SJSA1 (cell line): ENCODE data around the gene MACROH2A1. TPM values are rescaled to one million over a fixed set of nuclear protein-coding genes. Genes with fewer than 3 reads are reported as not detected.
A peak's percentile ranks its signal among the peaks of the same experiment; 100 is the strongest.

Source experiments
- DNase-seq, 2 experiments: peaks; one replicate each; pipeline ENCODE4 v3.0.0-alpha.2; 2015 to 2020; ENCODE audit warnings: low spot score in 2 of 2, low read depth in 1 of 2
- H3K27ac ChIP-seq: fragments of 250-450 bp; sonication (Bioruptor Pico); 2 replicates; pipeline ENCODE4 v1.5.1; 2020; ENCODE audit warnings: mild to moderate bottlenecking, moderate library complexity
- H3K27me3 ChIP-seq: fragments of 250-450 bp; sonication (Bioruptor Pico); replicated peaks from 2 replicates; pipeline ENCODE4 v1.5.1; 2020; ENCODE audit warnings: mild to moderate bottlenecking, moderate library complexity
- H3K36me3 ChIP-seq: fragments of 250-450 bp; sonication (Bioruptor Pico); 2 replicates; pipeline ENCODE4 v1.5.1; 2020; ENCODE audit warnings: mild to moderate bottlenecking
- H3K4me1 ChIP-seq: fragments of 250-450 bp; sonication (Bioruptor Pico); replicated peaks from 2 replicates; pipeline ENCODE4 v1.6.1; 2021; ENCODE audit warnings: mild to moderate bottlenecking
- H3K4me3 ChIP-seq: fragments of 250-450 bp; sonication (Bioruptor Pico); 2 replicates; pipeline ENCODE4 v1.5.1; 2020; ENCODE audit warnings: mild to moderate bottlenecking
- H3K9me3 ChIP-seq: fragments of 250-450 bp; sonication (Bioruptor Pico); replicated peaks from 2 replicates; pipeline ENCODE4 v1.5.1; 2020; ENCODE audit warnings: mild to moderate bottlenecking
- total RNA-seq: library from RNA; depleted of rRNA; stranded (reverse); fragments of >200 nt; shearing (Covaris generic); gene quantifications from 2 replicates; pipeline ENCODE4 v1.2.3, GENCODE V29; 2014

MACROH2A1 gene
- total RNA-seq, 1 experiment from 2014 or later = 337 TPM

GRCh38 chr5:135319928-135320606, 79.0 kb downstream of the MACROH2A1 start:
- H3K36me3 ChIP-seq = no peaks in the 10 kb centered on the region
- DNase-seq = peak in 1 of 2 experiments; percentile 45
- H3K27ac ChIP-seq = no peak overlapping the region
- H3K9me3 ChIP-seq = no peaks in the 10 kb centered on the region
- H3K27me3 ChIP-seq = 0 out of 2 replicates have a peak, but pooled peaks cover 3% of the 10 kb centered on the region
- no peaks in the 10 kb centered on the region for H3K4me1 ChIP-seq
- no peak overlapping the region for H3K4me3 ChIP-seq

- H3K4me3 ChIP-seq = no peak overlapping the region
- H3K4me1 ChIP-seq = no peaks in the 10 kb centered on the region
- peak in 1 of 2 experiments; percentile 38 for DNase-seq
- no peaks in the 10 kb centered on the region for H3K36me3 ChIP-seq
- H3K9me3 ChIP-seq = no peaks in the 10 kb centered on the region
- no peak overlapping the region for H3K27ac ChIP-seq
- 0 out of 2 replicates have a peak, but pooled peaks cover 3% of the 10 kb centered on the region for H3K27me3 ChIP-seq
Measured at GRCh38 chr5:135319458-135319857, 79.6 kb downstream of the MACROH2A1 start.

GRCh38 chr5:135318924-135319323, 80.1 kb downstream of the MACROH2A1 start:
- Histone ChIP-seq H3K4me1 (no peaks in the 10 kb centered on the region), H3K36me3 (no peaks in the 10 kb centered on the region), H3K9me3 (no peaks in the 10 kb centered on the region), H3K4me3 (no peak overlapping the region), H3K27me3 (0 out of 2 replicates have a peak, but pooled peaks cover 3% of the 10 kb centered on the region), H3K27ac (no peak overlapping the region)
- peak in 1 of 2 experiments; percentile 39 for DNase-seq

DNA sequence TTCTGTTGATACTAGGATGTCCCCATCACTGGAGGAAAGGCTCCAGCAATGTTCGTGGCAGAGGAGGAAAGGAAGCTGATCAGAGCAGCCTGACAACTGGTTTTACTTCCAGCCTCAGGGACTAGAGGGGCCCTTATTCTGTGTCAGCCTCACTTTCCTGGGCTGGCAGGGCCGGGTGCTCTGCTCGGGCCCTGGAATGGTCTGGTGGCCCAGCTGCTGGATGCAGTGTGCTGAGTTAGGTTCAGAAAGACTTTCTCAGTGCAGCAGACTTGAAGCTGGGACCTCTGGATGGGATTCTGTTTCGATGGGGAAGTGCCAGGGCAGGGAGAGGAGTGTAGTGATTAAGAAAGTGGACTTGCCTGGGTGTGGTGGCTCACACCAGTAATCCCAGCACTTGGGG, 81.0 kb downstream of the MACROH2A1 start:
- 0 out of 2 replicates have a peak, but pooled peaks cover 3% of the 10 kb centered on the region for H3K27me3 ChIP-seq
- no peaks in the 10 kb centered on the region for H3K36me3 ChIP-seq
- H3K4me1 ChIP-seq = no peaks in the 10 kb centered on the region
- no peaks in the 10 kb centered on the region for H3K9me3 ChIP-seq
- H3K4me3 ChIP-seq = no peak overlapping the region
- peak in 1 of 2 experiments; percentile 34 for DNase-seq
- H3K27ac ChIP-seq = no peak overlapping the region

DNA sequence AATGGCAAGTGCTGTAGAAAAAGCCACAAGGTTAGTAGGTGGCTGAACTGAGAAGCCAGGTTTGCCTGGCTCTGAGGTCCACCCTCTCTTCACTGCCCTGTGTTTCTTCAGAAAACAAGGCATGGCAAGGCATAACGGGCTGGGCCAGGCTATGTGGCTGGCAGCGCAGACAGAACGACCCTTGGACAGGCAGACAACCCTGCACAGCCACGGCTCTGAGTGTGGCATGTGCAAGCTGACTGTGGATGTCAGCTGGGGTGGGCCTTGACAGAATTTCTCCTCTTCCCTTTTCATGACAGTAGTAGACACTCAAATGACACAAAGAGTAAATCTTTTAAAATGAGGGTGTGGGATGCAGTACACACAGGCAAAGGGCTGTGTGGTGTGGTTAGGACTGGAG, 81.7 kb downstream of the MACROH2A1 start:
- H3K27ac ChIP-seq = no peak overlapping the region

DNA sequence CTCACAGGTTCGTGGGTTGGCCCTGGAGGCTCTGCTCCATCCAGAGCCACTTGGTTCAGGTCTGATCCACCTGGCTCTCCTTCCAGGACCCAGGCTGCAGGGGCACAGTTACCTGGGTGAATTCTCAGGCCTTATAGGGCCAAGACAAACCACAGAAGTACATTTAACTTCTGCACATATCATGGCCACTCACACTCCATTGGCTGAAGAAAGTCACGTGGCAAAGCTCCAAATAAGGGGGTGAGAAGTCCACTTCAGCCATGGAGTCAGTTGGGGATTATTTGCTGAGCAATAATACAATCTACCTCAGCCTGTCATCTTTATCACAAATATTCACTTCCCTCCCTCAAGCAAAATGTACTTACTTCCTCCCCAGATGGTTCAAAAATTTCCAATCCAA, 83.6 kb downstream of the MACROH2A1 start:
- Histone ChIP-seq H3K9me3 (no peaks in the 10 kb centered on the region), H3K4me1 (peaks cover 5% of the 10 kb centered on the region), H3K4me3 (no peak overlapping the region), H3K36me3 (no peaks in the 10 kb centered on the region), H3K27me3 (no peaks in the 10 kb centered on the region), H3K27ac (no peak overlapping the region)
- peak in 1 of 2 experiments; percentile 35 for DNase-seq

More for the DNA sequence above, 81.7 kb downstream of the MACROH2A1 start:
- DNase-seq = peak in 1 of 2 experiments; percentile 26
- no peaks in the 10 kb centered on the region for H3K36me3 ChIP-seq
- H3K4me3 ChIP-seq = no peak overlapping the region
- H3K4me1 ChIP-seq = no peaks in the 10 kb centered on the region
- H3K9me3 ChIP-seq = no peaks in the 10 kb centered on the region
- no peaks in the 10 kb centered on the region for H3K27me3 ChIP-seq

DNA sequence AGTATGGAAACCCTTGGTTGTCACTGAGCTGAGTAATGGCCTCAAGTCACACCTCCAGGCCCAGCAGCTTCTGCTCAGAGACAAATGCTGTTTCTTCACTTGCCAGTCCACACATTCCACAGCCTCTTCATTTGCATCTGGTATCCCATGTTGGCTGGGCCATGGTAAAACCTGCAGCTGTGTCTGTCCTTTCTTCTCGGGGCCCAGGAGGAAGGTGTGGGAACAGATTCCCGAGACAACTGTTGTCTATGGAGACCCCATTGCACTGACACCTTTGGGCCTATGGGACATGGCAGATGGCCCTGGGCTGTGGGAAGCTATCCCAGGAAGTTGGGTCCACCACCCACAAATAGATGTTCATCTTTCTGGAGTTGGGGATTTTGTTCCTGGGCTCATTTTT, 85.1 kb downstream of the MACROH2A1 start:
- Histone ChIP-seq H3K9me3 (no peaks in the 10 kb centered on the region), H3K4me1 (peaks cover 19% of the 10 kb centered on the region), H3K27me3 (no peaks in the 10 kb centered on the region), H3K36me3 (no peaks in the 10 kb centered on the region), H3K4me3 (no peak overlapping the region), H3K27ac (no peak overlapping the region)
- peak in 1 of 2 experiments; percentile 33 for DNase-seq

GRCh38 chr5:135313405-135313804, 85.6 kb downstream of the MACROH2A1 start:
- DNase-seq = peak in 1 of 2 experiments; percentile 34
- H3K4me1 ChIP-seq = peaks cover 25% of the 10 kb centered on the region
- H3K36me3 ChIP-seq = no peaks in the 10 kb centered on the region
- no peak overlapping the region for H3K4me3 ChIP-seq
- H3K27ac ChIP-seq = no peak overlapping the region
- no peaks in the 10 kb centered on the region for H3K9me3 ChIP-seq
- H3K27me3 ChIP-seq = no peaks in the 10 kb centered on the region

DNA sequence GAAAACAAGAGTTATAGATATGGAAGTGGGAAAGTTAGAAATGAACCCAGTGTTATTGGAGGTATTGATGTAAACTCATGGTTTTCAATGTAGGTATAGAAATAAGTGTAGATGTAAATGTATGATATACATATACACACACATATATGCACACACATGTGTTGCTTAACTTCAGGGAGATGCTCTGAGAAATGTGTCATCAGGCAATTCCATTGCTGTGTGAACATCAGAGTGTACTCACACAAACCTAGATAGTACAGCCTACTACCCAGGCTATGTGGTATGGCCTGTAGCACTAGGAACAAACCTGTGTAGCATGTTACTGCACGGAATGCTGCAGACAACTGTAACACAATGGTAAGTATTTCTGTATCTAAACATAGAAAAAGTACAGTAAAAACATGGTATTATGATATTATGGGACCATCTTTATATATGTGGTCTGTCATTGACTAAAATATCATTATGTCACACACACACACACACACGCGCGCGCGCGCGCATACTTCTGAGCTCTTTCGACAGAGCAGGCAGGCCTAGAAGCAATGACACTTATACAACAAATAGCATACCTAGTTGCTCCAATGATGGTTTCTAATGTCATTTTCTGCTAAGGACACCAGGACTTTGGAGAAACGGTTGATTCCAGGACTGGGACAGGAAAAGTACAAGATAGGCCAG, 86.6 kb downstream of the MACROH2A1 start:
- no peak for DNase-seq
- H3K4me3 ChIP-seq = no peak overlapping the region
- no peaks in the 10 kb centered on the region for H3K27me3 ChIP-seq
- peaks cover 29% of the 10 kb centered on the region for H3K4me1 ChIP-seq
- H3K36me3 ChIP-seq = no peaks in the 10 kb centered on the region
- H3K9me3 ChIP-seq = no peaks in the 10 kb centered on the region
- no peak overlapping the region for H3K27ac ChIP-seq

DNA sequence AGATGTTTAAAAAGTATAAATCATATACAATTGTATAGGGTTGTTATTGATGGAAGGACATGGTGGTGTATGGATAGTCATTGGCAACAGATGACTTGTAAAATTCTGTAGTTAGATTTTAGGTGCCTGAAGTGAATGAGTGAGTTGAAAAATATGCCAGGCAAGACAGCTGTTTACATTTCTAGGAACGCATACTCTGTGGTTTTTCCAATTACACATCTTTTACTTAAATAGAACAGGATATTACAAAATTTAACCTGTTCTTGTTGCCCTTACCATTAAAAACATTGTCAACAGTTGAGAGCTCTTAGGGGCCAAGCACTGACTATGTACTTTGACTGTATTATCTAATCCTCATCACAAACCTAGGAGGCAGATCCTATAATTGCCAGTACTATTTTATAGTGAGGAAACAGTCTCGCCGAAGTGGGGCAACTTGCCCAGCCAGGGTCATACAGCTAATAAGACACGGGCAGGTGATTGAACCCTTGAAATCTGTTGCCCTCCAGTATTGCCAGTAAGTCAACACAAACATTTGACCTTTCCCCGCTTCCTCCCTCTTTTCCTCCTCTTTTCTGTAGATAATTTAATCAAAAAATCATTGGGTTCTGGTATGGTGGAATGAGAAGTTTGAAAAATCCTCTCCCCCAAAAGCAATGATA, 88.6 kb downstream of the MACROH2A1 start:
- Histone ChIP-seq H3K36me3 (no peaks in the 10 kb centered on the region), H3K27ac (no peak overlapping the region), H3K9me3 (no peaks in the 10 kb centered on the region), H3K4me3 (no peak overlapping the region), H3K4me1 (peaks cover 29% of the 10 kb centered on the region), H3K27me3 (no peaks in the 10 kb centered on the region)
- DNase-seq = peak; percentile 20 to 55

DNA sequence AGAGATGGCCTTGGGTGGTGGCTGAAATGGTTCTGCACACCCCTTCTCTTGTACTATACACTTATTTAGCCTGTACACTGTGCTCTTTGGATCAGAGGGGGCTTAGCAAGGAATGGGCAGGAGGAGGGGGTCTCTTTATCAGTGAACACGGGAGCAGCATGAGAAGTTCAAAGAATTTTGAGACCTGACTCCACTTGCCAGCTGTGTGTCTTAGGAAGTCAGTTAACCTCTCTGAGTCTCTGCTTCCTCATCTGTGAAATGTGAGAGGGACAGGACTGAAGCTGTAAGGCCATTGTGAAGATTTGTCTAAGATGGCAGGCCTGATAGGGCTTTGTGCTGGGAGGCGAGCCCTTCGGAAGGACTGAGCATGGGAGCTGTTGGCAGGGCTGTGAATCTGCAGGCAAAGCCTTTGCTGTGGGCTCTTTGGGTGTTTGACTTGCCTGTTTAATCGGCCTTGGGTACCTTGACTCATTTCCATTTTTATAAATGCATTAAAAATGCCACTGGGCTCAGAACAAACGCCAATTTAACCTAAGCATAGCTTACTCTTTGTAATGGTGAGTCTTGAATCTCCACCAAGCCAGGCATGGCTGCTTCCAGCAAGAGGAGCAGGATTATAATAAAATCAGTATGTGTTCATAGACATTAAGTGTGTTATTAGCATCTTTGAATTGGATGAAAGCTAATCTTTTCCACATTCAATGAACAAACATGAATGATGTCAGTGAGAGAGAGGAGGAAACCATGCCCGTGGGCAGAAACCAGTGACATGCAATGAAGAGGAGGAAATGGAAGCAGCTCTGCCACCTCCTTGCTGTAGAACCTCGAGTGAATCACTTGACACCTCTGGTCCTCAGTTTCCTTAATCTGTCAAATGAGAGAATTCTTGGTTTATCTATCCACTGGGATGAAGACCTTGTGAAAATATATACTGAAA, 89.4 kb downstream of the MACROH2A1 start:
- H3K36me3 ChIP-seq = no peaks in the 10 kb centered on the region
- H3K9me3 ChIP-seq = no peaks in the 10 kb centered on the region
- peak in 1 of 2 experiments; percentile 39 for DNase-seq
- no peaks in the 10 kb centered on the region for H3K27me3 ChIP-seq
- H3K4me3 ChIP-seq = no peak overlapping the region
- peaks cover 31% of the 10 kb centered on the region for H3K4me1 ChIP-seq
- peak overlapping the region; percentile 10; the same call in 1 of the 2 replicates for H3K27ac ChIP-seq

GRCh38 chr5:135308752-135309151, 90.3 kb downstream of the MACROH2A1 start:
- Histone ChIP-seq H3K27me3 (no peaks in the 10 kb centered on the region), H3K36me3 (no peaks in the 10 kb centered on the region), H3K9me3 (no peaks in the 10 kb centered on the region), H3K27ac (peak overlapping the region; percentile 10; the same call in 1 of the 2 replicates), H3K4me1 (peaks cover 37% of the 10 kb centered on the region), H3K4me3 (no peak overlapping the region)
- peak; percentile 66 to 75 for DNase-seq

DNA sequence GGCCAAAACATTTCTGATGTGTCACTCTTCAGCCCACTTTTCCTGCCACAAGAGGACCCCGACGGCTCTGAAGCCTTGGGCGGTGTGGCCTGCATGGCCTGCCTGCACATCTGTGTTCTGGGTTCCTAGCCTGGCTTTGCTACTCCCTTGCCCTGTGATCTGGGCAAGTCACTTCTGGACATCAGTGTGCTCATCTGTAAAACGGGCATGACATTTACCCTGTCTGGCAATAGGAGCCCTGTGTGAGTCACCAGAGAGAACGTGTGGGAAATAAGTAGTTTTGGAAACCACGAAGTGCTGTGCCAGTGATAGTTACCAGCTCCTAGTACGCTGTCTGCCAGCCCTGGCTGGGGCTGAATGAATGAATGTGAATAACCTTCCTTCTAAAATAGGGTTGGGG, 90.8 kb downstream of the MACROH2A1 start:
- Histone ChIP-seq H3K9me3 (no peaks in the 10 kb centered on the region), H3K4me1 (peaks cover 37% of the 10 kb centered on the region), H3K27me3 (no peaks in the 10 kb centered on the region), H3K4me3 (no peak overlapping the region), H3K36me3 (no peaks in the 10 kb centered on the region), H3K27ac (no peak overlapping the region)
- peak in 1 of 2 experiments; percentile 48 for DNase-seq
